ENCODE data around the gene CHSY1.

CHSY1 gene

GRCh38 chr15:101152914-101153313 lies 98.9 kb downstream of the CHSY1 start:
- peak; percentile 75 for DNase-seq (ENCODE audit: low spot score)

GRCh38 chr15:101151288-101151687 lies 100.6 kb downstream of the CHSY1 start:
- DNase-seq (ENCODE audit: low spot score), result no peak

- DNase-seq (ENCODE audit: low spot score), result no peak
Observed at GRCh38 chr15:101150723-101151040, 101.2 kb downstream of the CHSY1 start.

DNA sequence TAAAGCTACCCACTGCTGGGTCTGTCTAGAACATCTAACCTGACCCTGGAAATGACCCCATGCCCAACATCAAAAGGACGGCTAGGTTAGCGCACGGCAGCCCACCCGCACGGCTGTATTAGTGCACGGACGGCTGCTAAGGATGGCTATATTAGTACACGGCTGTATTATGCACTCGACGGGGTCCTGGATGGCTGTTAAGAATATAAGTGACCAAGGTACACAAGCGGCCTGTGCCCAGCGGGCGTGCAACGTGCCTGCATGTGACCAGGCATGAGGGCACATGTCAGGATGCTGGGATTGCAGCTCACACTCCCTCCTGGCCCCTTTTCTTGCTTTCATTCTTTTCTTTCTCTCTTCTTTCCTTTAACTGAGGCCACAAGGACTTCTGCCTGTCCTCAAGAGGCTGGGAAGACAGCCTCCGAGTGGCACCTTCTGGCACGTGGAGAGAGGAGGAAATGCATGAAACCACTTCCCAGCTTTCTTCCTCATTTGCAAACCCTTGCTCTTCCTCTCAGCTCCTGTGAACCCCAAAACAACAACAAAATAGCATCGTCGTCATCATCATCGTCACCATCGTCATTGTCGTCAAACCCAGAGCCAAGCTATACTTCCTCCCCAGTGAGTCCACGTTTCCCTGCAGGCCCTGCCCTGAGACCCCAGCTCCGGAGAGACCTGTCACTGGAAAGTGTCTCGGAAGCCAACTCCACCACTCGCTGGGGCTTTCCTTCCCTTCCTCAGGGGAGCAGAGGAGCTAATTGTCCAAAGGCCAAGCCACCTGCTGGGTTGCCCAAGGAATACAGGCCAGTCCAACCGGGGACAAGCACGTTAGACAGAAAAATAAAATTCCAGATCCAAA lies 101.8 kb downstream of the CHSY1 start:
- DNase-seq (ENCODE audit: low spot score), result no peak

DNA sequence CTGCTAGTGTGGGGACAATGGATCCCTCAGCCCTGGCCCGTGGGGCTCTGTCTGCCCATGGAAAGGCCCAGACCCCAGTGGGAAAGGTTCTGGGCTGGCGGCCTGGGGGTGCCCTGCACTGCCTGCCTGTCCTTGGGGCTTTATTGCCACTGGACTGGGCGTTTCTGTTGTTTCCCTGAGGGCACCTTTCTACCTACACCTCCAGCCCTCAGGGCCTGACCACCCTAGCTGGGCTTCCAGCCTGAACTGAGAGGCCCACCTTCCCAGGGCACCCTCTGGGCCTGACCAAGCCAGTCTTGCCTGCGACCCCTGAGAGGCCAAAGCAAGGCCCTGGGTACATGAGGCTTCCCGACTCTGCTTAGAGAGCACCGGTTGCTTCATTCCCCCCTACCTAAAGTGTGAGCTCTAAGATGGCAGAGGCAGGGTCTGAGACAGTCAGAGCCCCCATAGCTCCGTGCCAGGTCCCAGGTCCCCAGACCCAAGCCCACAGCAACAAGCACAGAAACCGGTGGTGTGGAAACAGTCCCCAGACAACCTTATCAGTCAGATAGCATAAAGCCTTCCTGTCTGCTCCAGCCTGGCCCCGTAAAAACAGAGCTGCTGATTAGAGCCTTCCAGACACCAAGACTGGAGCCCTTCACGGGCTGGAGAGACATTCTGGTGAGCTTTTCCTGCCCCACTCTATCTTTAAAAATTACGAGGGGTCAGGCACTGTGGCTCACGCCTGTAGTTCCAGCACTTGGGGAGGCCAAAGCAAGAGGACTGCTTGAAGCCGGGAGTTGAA lies 102.8 kb downstream of the CHSY1 start:
- DNase-seq (ENCODE audit: low spot score), result no peak

DNA sequence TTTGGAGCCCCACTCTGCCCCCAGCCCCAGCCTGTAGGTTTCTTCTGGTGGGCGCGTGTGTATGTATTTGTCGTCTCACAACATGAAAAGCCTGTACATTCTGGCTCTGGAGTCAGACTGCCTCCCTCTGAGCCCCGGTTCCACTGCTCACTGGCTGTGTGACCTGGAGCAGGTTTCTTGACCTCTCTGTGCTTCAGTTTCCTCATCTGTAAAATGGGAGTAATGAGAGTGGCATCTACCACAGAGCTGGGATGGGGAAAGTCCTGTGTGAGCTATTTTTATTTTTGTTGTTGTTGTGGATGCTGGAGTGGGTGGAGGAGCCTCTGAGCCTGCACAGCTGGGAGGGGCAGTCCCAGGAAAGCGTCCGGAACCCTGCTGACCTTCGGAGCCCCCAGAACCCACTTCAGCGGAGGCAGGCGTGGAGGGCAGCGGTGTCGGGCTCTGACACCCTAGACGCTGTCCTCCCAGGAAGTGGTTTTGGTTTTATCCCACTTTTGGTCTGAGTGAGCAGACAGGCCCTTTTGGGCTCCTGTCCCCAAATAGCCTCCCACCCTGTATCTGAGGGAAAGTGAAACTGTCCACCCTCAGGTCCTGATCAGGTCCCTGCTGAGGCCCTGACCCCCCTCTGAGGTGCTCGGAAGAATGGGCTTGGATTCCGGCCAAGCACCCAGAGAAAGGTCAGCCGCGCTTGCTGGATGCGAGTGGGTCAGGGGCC lies 103.5 kb downstream of the CHSY1 start:
- no peak for DNase-seq (ENCODE audit: low spot score)

DNA sequence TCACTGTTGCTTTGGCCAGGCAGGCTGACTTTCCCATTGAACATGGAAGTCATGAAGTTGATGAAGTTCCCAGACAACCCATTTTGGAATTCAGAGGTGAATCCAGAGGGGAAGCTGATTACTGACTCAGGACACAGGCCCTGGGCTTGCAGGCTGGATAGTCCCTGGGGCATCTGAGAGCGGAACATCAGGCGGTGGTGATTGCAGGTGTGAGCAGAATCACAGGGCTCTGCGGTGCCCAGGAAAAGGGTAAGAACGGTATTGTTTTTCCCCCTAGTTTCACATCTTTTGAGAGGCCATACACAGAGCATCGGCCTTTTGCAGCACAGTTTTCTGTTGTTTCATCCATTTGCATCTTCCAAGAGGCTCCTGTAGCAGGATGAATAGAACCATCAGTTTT lies 104.7 kb downstream of the CHSY1 start:
- DNase-seq (ENCODE audit: low spot score), result no peak

GRCh38 chr15:101146118-101146702 lies 105.6 kb downstream of the CHSY1 start:
- no peak for DNase-seq (ENCODE audit: low spot score)

DNA sequence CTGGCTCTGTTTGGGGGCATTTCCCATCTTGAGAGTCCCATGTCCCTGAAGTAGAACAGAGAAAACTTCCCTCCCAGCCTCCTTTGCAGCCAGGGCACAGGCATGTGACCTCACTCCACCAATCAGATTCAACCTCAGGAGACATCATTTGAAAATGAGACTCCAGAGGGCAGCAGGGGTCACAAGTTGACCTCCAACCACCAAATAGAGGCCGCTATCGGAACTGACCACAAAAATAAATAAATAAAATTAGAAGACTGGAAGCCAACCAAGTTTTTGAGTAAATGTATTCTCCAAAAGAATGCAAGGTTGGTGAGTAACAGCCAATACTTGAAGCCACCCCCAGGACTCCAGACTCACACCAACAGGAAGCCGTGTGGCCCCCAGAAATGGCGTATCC lies 106.5 kb downstream of the CHSY1 start:
- no peak for DNase-seq (ENCODE audit: low spot score)

DNA sequence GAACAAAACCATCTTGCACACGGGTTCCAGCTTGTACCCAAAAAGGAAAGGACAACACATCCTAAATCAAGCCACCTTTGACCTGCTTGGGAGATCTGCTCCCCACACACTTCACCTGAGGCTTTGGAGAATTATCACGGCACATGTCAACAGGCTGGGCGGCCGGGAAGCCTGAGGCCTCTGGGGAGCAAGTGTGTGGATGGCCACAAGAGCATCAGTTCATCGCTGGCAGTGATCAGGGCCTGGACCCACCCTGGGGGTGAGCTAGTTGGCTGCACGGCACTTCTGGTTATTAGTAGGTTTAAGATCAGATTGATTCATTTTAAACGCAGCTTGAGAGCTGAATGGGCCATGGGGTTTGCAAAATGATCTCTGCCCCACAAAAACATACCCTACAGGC lies 108.5 kb downstream of the CHSY1 start:
- DNase-seq (ENCODE audit: low spot score), result no peak

GRCh38 chr15:101142711-101143110 lies 109.1 kb downstream of the CHSY1 start:
- DNase-seq (ENCODE audit: low spot score), result no peak

- no peak for DNase-seq (ENCODE audit: low spot score)
Observed at GRCh38 chr15:101141926-101142527, 109.8 kb downstream of the CHSY1 start.

DNA sequence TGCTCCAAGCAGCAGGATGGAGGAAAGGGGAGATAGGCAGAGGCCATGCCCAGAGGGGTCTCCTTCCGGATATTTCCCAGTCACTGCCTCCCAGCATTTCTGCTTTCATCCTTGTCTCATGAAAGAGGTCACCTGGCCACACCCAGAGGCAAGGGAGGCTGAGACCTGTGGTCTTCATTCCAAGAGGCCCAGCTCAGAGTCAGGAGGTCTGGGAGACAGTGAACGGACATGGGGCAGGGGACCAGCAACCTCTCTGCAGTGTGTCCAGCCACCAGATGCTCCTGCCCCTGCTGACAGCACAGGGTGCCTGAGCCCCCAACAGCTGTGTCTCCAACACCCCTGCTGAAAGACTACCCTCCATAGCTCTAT lies 111.2 kb downstream of the CHSY1 start:
- DNase-seq (ENCODE audit: low spot score), result no peak

GRCh38 chr15:101139986-101140696 lies 111.7 kb downstream of the CHSY1 start:
- DNase-seq (ENCODE audit: low spot score), result no peak

DNA sequence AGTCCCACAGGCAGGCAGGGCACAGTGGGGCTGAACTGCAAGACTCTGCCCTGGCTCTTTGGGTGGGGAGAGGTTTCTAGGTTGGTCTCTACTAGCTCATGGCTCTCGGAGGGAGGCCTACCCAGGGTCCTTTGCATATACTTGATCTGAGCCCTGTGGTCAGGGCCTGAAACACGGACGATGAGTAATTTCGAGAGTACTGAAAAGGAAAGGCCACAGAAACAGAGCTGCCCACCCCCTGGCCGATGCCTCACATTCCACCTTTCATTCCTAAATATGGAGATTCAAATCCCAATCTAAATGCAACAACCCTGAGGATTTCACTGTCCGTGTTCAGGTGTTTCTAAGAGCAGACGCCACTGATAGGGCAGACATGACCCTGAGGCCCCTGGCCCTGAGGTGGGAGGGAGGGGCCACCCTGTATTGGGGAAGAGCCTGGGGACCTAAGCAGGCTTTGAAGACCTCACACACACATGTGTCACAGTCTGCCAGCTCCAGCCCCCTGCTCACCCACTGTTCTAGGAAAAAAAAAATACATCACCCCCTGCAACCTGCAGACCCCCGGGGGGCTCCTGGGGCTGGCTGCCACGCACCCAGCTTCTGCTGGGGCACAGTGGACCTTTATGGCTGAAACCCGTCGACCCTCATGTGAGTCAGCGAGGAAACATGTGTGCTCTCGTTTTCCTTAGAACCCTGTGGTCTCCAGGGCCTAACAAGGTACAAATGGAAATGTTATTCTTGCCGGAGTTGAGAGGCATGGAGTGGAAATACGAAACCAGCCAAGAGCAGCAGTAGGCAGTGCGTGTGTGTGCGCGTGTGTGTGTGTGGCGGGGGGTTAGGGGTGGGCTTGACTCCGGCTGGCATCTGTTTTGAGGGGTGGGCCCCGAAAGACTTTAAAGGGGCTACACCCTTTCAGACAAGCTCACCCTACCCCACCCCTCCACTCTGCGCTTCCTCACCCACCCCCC lies 112.7 kb downstream of the CHSY1 start:
- no peak for DNase-seq (ENCODE audit: low spot score)

DNA sequence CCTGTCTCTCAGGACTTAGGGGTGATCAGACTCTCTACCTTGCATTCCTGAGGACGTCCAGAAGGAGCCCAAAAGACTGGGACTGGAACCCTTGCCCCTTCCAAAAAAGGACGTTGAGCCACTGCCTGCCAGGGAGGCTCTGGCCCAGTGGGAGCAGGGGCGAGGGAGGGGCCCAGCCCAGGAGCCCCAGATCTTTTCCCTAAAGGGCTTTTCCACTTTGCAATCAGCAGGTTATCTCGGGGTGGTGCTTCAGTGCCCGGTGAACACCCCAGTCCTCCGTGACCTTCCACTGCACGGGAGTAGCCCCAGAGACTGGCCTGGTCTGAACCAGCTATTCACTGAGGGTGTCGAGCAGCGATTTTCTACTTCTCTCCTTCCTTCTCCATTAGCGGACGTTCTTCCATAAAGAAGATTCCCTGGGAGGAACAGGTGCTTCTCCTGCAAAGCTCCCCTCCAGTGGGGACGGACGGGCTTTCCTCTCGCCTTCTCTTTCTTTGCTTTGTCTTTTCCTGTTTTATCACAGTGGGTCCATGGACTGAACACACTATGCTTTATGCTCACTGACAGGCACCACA lies 113.7 kb downstream of the CHSY1 start:
- DNase-seq (ENCODE audit: low spot score), result no peak

GRCh38 chr15:101137312-101137940 lies 114.4 kb downstream of the CHSY1 start:
- no peak for DNase-seq (ENCODE audit: low spot score)

GRCh38 chr15:101136381-101137268 lies 115.2 kb downstream of the CHSY1 start:
- no peak for DNase-seq (ENCODE audit: low spot score)
